Stimulated activated CD4-positive, alpha-beta T cell treated with anti-CD3 and anti-CD28 coated beads, Interleukin-4, amount 100 ng/mL, for 4 hours (primary cell): ENCODE results near the gene STAT6.
"Not testable (repeated sequence)": the region's sequence is repeated elsewhere in the genome, so short reads cannot be mapped to it uniquely, and the experiment has no call there.

Experiments used
- DNase-seq, 2 experiments: peaks; one replicate each; pipeline ENCODE4 v3.0.0-alpha.2; 2020

The STAT6 gene

GRCh38 chr12:57124261-57124877 is 13.2 kb upstream of the STAT6 start:
- peak; percentile 65 to 69 for DNase-seq

- no peak for DNase-seq
These were observed 12.7 kb upstream of the STAT6 start for GRCh38 chr12:57123813-57124212.

- DNase-seq, result not testable (repeated sequence)
These were observed 9.6 kb upstream of the STAT6 start for GRCh38 chr12:57120718-57121117.

GRCh38 chr12:57119294-57120085 is 8.3 kb upstream of the STAT6 start:
- no peak for DNase-seq

- DNase-seq, result no peak
These were observed 7.6 kb upstream of the STAT6 start for GRCh38 chr12:57118711-57119271.

GRCh38 chr12:57116580-57117281 is 5.6 kb upstream of the STAT6 start:
- DNase-seq, result no peak

- DNase-seq, result no peak
These were observed 1.5 kb upstream of the STAT6 start for GRCh38 chr12:57112492-57113294.

GRCh38 chr12:57110104-57111030 is 795 bp downstream of the STAT6 start:
- DNase-seq, result peak; percentile 71 to 81

GRCh38 chr12:57109207-57110103 is 1.7 kb downstream of the STAT6 start:
- DNase-seq, result no peak

- no peak for DNase-seq
These were observed 3.6 kb downstream of the STAT6 start for GRCh38 chr12:57107456-57108155.

GRCh38 chr12:57106021-57106708 is 5.0 kb downstream of the STAT6 start:
- DNase-seq, result no peak

GRCh38 chr12:57105011-57105753 is 6.0 kb downstream of the STAT6 start:
- DNase-seq, result no peak

- DNase-seq, result no peak
These were observed 6.8 kb downstream of the STAT6 start for GRCh38 chr12:57104292-57104910.

GRCh38 chr12:57103856-57104255 is 7.3 kb downstream of the STAT6 start:
- DNase-seq, result no peak

GRCh38 chr12:57101892-57102695 is 9.1 kb downstream of the STAT6 start:
- DNase-seq, result no peak

GRCh38 chr12:57099766-57100165 is 11.4 kb downstream of the STAT6 start:
- DNase-seq, result no peak
